ENCODE measurements around the gene PTCD2.

DNA sequence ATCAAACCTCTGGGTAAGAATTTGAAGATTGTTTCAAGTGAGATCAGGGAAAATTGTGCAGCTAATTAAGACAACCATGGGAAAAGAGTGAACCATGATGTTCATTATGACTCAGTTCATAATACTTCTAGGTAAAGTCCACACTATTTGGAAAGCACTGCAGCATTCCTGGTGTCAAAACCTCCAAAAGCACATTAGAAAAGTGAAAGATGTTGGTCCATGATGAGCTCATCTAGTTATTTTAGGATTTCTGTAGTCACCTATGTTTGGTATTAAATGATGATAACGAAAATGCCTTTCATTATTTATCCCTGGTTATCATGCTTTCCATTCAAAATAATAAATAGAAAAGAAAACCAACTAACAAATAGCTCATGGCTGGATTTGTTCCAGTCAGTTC, 49.1 kb downstream of the PTCD2 start:
- TF ChIP-seq CTCF (IDR thresholded peaks at IDR 0.05) (no peak), POLR2AphosphoS5 (IDR thresholded peaks at IDR 0.05) (no peak)
